NCI-H1048 (cell line): ENCODE measurements around the gene RAB36.

Experiments
- DNase-seq: peaks from one replicate; lab custom pipeline; 2025; lab: John Stamatoyannopoulos, UW

Gene RAB36

DNA sequence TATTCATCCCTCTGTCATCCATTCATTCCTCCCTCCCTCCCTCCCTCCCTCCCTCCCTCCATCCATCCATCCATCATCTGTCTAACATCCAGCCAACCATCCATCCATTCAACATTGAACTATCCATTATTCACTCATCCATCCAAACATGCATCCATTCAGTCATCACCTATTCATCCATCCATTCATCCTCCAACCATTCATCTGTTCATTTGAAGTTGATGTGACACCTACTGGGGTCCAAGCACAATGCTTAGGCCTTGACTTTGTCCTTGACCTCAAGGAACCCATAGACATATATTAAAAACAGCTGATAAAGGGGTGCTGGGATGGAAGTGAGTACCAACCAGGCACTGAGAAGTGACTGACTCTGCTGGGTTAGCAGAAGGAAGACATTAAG is 61.6 kb downstream of the RAB36 start:
- no peak for DNase-seq

DNA sequence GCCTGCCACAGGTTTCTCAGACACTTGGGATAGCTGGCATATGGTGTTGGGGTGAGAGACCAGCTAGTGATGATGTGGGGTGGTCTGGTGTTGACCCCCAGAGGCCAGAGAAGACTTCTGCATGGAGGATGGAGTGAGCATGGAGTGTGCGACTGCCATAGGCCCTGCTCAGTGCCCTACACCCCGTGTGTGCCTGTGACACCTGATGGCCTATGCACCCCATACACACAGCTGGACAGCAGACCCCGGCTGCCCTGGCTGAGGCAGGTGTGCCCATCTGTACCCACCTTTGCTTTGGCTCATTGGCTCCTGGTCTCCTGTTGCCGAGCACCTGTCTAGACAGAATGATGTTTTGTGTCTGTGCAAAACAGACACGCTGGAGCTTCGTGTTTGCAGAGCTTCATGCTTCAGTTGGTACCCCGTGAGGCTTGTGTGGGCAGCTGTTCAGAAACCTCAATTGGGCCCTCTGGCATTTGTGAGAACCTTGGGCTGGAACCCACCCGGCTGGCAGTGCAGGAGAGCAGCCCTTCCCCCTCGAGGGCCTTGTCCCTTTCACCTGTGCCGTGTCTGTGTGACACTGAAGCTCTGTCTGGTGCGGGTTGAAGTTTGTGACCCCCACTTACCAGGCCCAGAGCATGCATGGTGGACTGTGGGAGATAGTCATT is 62.6 kb downstream of the RAB36 start:
- DNase-seq: no peak

DNA sequence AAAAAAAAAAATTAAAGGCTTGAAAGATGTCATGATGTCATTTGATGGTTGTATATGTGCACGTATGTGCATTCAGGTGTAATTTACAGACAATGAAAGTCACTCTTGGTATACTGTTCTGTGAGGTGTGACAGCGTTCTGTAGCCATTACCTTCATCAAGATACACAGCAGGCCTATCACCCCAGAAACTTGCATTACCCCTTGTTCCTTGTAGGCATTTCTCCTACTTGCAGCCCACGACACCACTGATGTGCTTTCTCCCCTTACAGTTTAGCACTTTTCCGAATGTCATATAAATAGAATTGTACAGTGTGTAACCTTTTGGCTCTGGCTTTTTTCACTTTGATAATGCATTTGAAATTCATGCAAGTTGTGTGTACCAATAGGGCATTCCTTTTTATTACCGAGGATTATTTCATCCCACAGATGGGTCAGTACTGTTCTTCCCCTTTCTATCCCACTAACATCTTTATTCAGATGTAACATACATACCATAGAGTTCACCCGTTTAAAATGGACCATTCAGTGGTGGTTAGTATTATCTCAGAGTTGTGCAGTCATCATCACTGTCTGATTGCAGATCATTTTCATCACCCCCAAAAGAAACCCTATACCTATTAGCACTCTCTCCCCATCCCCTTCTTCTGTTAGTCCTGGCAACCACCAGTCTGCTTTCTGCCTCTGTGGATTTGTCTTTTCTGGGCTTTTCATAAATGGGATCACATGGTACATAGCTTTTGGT is 65.3 kb downstream of the RAB36 start:
- no peak for DNase-seq

DNA sequence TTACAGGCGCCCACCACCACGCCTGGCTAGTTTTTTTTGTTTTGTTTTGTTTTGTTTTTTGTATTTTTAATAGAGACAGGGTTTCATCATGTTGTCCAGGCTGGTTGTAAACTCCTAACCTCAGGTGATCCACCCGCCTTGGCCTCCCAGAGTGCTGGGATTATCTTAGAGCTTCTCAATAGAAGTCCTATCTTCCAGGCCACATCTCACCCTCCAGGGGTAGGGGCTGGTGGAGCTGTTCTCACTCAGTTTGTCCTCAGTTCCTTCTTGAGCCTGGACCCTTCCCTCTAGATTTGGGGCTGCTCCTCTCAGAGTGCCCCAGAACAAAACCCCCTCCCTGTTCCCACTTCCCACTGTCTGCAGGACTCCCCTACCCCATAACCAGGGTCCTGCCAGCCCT is 66.3 kb downstream of the RAB36 start:
- DNase-seq: no peak

DNA sequence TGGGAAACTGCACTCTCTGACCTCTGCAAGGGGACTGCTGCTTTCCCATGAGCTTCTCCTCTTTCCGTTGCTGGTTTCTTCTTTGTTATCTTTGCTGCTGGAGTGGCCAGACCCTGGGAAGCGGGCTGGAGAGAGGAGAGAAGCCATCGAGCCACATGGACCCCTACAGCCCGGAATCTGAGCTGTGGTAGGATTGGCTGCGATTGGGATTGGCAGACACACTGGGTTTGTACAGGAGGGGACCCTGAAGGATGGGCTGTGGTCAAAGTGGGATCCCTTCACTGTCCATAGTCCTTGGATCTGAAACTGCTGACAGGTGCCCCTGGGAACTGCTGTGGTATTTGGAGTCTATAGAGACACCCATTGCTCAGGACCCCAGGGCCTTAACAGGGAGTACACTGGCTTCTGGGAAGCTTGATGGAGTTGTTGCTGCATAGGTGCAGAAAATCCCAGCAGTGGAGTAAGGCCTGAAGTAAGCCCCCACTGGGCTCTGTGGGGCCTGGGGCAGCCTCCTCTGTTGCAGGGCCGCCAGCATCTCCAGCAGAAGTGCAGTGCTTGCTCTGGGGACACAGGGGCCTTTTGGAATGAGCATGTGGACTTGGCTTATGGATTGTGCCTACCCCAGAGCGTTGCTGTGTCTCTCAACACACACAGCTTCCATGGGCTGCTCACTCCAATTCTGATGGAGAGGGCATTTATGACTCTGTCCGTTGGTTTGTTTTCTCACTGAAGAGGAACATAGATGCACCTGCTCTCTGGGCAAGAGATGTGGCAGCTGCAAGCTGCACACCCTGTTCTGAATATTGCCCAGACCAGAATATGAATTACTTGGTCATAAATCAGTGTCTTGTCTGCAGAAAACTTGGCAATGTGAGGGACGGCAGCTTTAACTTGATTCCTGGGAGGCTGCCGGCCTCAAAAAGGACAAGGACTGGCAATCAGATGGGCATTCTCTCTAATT is 67.1 kb downstream of the RAB36 start:
- no peak for DNase-seq

DNA sequence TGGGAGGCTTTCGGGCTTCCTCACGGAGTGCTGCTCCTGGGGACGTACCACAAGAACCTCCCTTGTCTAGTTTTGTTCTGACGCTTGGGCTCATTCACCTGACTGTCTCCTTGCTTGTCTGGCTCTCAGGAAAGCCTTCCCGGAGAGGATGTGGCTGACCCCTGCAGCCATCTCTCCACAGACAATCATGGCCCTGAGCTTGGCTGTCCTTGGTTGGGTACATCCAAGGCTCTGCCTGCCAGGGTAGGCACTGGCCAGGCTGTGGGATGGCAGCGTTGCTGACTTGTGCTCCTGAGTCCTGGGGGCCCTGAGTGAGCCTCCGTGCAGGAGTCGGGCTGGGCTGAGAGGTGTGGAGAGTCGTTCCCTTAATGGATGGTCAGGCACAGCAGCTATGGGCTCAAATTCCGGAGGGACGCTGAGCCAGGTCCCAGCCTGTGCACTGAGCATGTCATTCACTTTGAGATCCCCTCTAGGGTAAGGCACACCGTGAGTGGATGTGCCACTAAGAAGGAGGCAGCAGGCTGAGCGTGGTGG is 67.8 kb downstream of the RAB36 start:
- DNase-seq: no peak

DNA sequence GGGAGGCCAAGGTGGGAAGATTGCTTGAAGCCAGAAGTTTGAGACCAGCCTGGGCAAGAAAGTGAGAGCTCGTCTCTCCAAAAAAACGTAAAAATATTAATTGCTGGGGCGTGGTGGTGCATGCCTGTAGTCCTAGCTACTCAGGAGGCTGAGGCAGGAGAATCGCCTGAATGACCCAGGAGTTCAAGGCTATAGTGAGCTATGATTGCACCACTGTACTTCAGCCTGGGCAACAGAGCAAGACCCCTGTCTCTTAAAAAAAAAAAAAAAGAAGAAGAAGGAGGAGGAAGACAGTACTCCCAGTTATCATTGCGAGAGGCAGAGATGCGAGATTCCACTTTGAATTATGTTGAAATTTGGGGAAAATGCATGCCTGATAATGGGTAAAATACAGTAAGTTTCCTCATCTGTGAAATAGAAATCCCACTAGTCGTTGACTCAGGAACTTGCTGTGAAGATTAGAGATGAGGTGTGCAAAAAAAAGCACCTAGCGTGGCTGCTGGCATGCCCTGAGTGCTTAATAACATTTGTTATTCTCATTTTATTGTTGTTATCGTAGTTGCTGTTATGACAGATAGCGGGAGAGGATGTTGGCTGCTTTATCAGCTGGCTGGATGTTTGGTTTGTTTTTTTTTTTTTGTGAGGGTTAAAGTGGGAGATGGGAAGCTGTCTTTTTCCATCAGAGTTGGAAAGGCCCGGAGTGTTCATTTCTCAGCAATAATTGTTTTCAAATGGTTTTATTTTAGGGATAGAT is 68.5 kb downstream of the RAB36 start:
- DNase-seq: no peak
